Gastrocnemius medialis (tissue), 4 donors: Measurements from ENCODE around the gene SIK2. TPM values are rescaled to one million over a fixed set of nuclear protein-coding genes. Genes with fewer than 3 reads are reported as not detected.
"Not testable (repeated sequence)": the region's sequence is repeated elsewhere in the genome, so short reads cannot be mapped to it uniquely, and the experiment has no call there.

Experiments
- ATAC-seq, 2 donors: fragments of 150-250 bp; one replicate each; pipeline ENCODE4 v1.9.1; 2016
- DNase-seq, 2 donors: peaks; one replicate each; pipeline ENCODE4 v3.0.0-alpha.2; 2019
- H3K27ac ChIP-seq, 4 donors: fragments of 200-600 bp; sonication (generic); 1 replicate in 1 of 4; 2 replicates in 3 of 4; pipeline ENCODE4 v1.5.1; 2016 to 2018; ENCODE audit warnings: mild to moderate bottlenecking in 2 of 4, moderate library complexity in 1 of 4
- H3K27me3 ChIP-seq, 3 donors: fragments of 200-600 bp; sonication (generic) in 2 of 3; 1 replicate in 1 of 3; 2 replicates in 2 of 3; pipeline versions ENCODE4 v1.5.1 to v1.6.0; 2016 to 2019; ENCODE audit warnings: mild to moderate bottlenecking in 1 of 3, moderate library complexity in 1 of 3
- H3K36me3 ChIP-seq, 2 donors: fragments of 200-600 bp; sonication (generic) in 1 of 2; one replicate each; pipeline ENCODE4 v1.5.1; 2017 to 2018
- H3K4me1 ChIP-seq, 2 donors: fragments of 200-600 bp; sonication (generic) in 1 of 2; one replicate each; pipeline ENCODE4 v1.5.1; 2016 to 2017; ENCODE audit warnings: mild to moderate bottlenecking in 2 of 2
- H3K4me3 ChIP-seq, 4 donors: fragments of 200-600 bp; sonication (generic) in 3 of 4; 1 replicate in 1 of 4; 2 replicates in 3 of 4; pipeline ENCODE4 v1.5.1; 2016 to 2019; ENCODE audit warnings: mild to moderate bottlenecking in 2 of 4
- H3K9me3 ChIP-seq, 3 donors: fragments of 200-600 bp; sonication (generic) in 2 of 3; 1 replicate in 1 of 3; 2 replicates in 2 of 3; pipeline ENCODE4 v1.5.1; 2016 to 2019
- POLR2A ChIP-seq, 2 donors: fragments of 450-650 bp; IDR thresholded peaks; one replicate each; pipeline ENCODE4 v1.6.1; 2017; ENCODE audit warnings: antibody characterized with exemption in 2 of 2, mild to moderate bottlenecking in 2 of 2, moderate library complexity in 2 of 2
- in situ Hi-C, 4 donors: fragments of 200-750 bp; cut with MboI; loops; one replicate each; pipeline versions ENCODE4 v1.15.0 to v1.8.0; 2017; ENCODE audit warnings: low sequenced_read_pairs in 4 of 4
- intact Hi-C: fragments of 100-400 bp; cut with DNase I; formaldehyde crosslinking; loops from one replicate; pipeline ENCODE4 v1.15.1; 2023; ENCODE audit warnings: low total_unique reads
- total RNA-seq, 4 donors: library from RNA; depleted of rRNA; stranded (reverse); fragments of >200 nt; gene quantifications; one replicate each; pipeline versions ENCODE4 v1.1.0 to v1.2.3, GENCODE V29; 2016
- TF ChIP-seq, protein P1 (sequence below), 5 experiments: fragments of 450-650 bp in 3 of 5; fragments of 200-600 bp in 2 of 5; sonication (generic) in 2 of 5; IDR thresholded peaks in 4 of 5; conservative IDR thresholded peaks in 1 of 5; 1 replicate in 4 of 5; 2 replicates in 1 of 5; pipeline ENCODE4 v1.5.1; 2016 to 2019; ENCODE audit warnings: antibody characterized with exemption in 5 of 5, mild to moderate bottlenecking in 3 of 5, moderate library complexity in 3 of 5

The SIK2 gene
- total RNA-seq, 4 donors from 2014 or later = 16.5 to 98.7 (median 43.8) TPM

DNA sequence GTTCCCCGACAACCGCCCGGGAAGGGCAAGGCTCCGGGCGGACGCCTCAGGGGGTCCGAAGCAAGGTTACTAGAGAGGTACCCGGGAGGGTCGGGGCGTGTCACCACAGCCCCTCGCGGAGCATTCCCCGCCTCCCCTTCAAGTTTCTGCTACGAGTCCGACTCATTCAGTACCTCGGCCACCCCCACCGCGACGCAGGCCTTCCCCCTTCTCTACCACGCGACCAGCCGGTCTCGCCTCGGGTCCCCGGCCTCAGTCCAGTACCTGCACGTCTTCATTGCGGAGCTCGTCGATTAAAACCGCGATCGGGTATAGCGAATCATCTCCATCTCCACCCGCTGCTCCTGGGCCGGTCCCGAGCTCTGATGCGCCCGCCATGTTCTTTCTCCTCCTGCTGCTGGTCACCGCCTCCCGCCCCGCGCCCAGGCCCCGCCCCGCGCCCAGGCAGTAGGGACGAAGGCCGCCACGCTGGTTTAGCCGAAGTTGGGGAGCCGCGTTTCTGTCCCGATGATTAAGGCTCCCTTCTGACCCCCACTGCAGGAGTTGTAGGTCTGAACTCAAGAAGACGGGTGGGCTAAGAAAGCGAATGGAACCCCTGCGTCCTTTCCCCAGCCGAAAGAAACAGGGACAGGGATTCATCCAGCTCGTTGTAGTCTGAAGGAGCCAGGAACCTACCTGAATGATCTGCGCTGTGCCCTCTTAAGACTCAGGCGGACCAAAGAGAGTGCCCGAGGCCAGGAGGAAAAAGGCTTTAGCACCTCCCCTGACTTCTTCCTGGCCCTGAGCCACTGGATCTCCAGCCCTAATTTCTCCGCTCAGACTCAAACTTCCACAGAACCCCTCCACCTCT is 164.0 kb downstream of the SIK2 start, which contains the start of gene PPP2R1B:
TSS of gene PPP2R1B (minus strand) at position 406 of the 850 bp plus-strand sequence. CDS start at position 378, 28 bp downstream.
- H3K4me3 ChIP-seq = peak within 1 kb of the TSS; percentile 84 to 97 (median 94)
- H3K27ac ChIP-seq = peak within 1 kb of the TSS; percentile 89 to 94 (median 92)
- ATAC-seq (peak; percentile 94 to 95), DNase-seq (peak; percentile 55 to 67)
- H3K9me3 ChIP-seq = no peaks in the 10 kb centered on the region
- peaks cover 0 to 10% of the 10 kb centered on the region in 2 donors for H3K36me3 ChIP-seq
- intact Hi-C loops (loop anchor here (1.0 kb wide), 2 partner anchors 30 to 163 kb away; no protein-coding TSS in a partner anchor), in situ Hi-C loops (no loop called here)
- H3K27me3 ChIP-seq = no peaks in the 10 kb centered on the region
- TF ChIP-seq, protein P1, sequence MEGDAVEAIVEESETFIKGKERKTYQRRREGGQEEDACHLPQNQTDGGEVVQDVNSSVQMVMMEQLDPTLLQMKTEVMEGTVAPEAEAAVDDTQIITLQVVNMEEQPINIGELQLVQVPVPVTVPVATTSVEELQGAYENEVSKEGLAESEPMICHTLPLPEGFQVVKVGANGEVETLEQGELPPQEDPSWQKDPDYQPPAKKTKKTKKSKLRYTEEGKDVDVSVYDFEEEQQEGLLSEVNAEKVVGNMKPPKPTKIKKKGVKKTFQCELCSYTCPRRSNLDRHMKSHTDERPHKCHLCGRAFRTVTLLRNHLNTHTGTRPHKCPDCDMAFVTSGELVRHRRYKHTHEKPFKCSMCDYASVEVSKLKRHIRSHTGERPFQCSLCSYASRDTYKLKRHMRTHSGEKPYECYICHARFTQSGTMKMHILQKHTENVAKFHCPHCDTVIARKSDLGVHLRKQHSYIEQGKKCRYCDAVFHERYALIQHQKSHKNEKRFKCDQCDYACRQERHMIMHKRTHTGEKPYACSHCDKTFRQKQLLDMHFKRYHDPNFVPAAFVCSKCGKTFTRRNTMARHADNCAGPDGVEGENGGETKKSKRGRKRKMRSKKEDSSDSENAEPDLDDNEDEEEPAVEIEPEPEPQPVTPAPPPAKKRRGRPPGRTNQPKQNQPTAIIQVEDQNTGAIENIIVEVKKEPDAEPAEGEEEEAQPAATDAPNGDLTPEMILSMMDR (IDR thresholded peaks at IDR 0.05 in 4 of 5, conservative IDR thresholded peaks at IDR 0.05 in 1 of 5) = no peak
- peak; percentile 45 to 65 for TF ChIP-seq POLR2A (IDR thresholded peaks at IDR 0.05)
- H3K4me1 ChIP-seq = peaks cover 14 to 15% of the 10 kb centered on the region in 2 donors

DNA sequence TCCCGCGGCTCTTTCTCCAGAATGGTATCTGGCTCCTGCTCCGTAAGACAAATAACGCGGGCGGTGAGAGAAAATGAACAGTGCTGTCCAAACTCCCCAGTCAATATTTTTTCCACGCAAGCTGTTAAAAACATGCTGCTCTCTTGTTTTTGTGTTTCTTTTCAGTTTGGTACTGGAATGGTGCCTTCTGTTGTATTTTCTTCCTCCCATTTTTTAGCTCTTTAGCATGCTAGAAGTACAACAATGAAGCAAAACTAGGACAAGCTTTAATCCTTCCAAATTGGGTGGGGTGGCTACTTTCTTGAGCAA is 164.5 kb downstream of the SIK2 start:
- ATAC-seq = peak in 1 of 2 donors; percentile 65
- no peak for DNase-seq

DNA sequence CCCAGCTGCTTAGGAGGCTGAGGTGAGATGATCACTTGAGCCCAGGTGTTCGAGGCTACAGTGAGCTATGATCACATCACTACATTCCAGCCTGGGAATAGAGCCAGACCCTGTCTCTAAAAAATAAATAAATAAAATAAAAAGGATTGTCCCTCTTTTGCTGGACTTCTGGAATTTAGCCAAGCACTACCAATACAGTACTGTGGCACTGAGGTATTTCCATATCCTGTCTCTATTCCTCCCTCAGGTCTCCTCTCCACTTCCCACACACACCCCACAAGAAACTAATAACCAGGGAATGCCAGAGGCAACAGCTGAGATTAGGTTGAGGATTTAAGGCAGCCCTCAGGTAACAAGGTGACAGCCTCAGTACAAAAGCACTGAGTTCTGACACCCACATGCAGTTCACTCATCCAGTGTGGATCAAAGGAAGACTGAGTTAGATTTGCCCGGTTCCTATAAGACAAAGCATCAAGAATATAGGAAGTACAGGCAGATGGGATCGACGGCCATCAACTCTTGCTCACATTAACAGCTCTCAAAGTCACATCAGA is 168.4 kb downstream of the SIK2 start:
- ATAC-seq = no peak
- H3K9me3 ChIP-seq = no peaks in the 10 kb centered on the region
- no peaks in the 10 kb centered on the region for H3K36me3 ChIP-seq
- H3K4me3 ChIP-seq = no peak overlapping the region
- intact Hi-C loops = no loop called here
- H3K4me1 ChIP-seq = peaks cover 4 to 12% of the 10 kb centered on the region in 2 donors
- H3K27ac ChIP-seq = no peak overlapping the region
- H3K27me3 ChIP-seq = no peaks in the 10 kb centered on the region
- no peak for TF ChIP-seq POLR2A (IDR thresholded peaks at IDR 0.05)
- TF ChIP-seq, protein P1 (IDR thresholded peaks at IDR 0.05 in 4 of 5, conservative IDR thresholded peaks at IDR 0.05 in 1 of 5) = no peak
- no peak for DNase-seq
- in situ Hi-C loops = loop anchor here in 1 of 4 donors (10.0 kb wide), 1 partner anchor 206 kb away; no protein-coding TSS in a partner anchor

More for the DNA sequence above, 164.5 kb downstream of the SIK2 start:
- in situ Hi-C loops = no loop called here
- no peaks in the 10 kb centered on the region for H3K27me3 ChIP-seq
- H3K27ac ChIP-seq = peak overlapping the region; percentile 89 to 94 (median 92)
- H3K4me1 ChIP-seq = peaks cover 11 to 14% of the 10 kb centered on the region in 2 donors
- intact Hi-C loops = loop anchor here (1.0 kb wide), 2 partner anchors 30 to 163 kb away; no protein-coding TSS in a partner anchor
- peak overlapping the region; percentile 84 to 97 (median 94) for H3K4me3 ChIP-seq
- H3K9me3 ChIP-seq = no peaks in the 10 kb centered on the region
- TF ChIP-seq, protein P1 (IDR thresholded peaks at IDR 0.05 in 4 of 5, conservative IDR thresholded peaks at IDR 0.05 in 1 of 5) = no peak
- TF ChIP-seq POLR2A (IDR thresholded peaks at IDR 0.05) = no peak
- peaks cover 0 to 5% of the 10 kb centered on the region in 2 donors for H3K36me3 ChIP-seq

DNA sequence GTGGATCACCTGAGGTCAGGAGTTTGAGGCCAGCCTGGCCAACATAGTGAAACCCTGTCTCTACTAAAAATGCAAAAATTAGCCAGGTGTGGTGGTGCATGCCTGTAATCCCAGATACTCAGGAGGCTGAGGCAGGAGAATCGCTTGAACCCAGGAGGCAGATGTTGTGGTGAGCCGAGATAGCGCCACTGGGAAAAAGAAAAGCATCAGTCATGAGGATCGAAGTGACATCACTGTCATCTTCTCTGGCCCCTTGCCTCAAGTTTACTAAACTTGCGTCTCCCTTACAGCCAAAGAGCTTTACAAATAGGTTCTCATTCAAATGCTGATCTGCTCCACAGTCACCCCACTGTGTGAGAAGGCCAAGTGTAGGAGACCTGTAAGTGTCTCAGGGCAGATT is 169.0 kb downstream of the SIK2 start:
- H3K27ac ChIP-seq, ATAC-seq, DNase-seq, H3K27me3 ChIP-seq, H3K36me3 ChIP-seq, H3K4me3 ChIP-seq, intact Hi-C loops, H3K9me3 ChIP-seq: not testable (repeated sequence)
- H3K4me1 ChIP-seq = peaks cover 4 to 12% of the 10 kb centered on the region in 2 donors
- in situ Hi-C loops = loop anchor here in 1 of 4 donors (10.0 kb wide), 1 partner anchor 206 kb away; no protein-coding TSS in a partner anchor

DNA sequence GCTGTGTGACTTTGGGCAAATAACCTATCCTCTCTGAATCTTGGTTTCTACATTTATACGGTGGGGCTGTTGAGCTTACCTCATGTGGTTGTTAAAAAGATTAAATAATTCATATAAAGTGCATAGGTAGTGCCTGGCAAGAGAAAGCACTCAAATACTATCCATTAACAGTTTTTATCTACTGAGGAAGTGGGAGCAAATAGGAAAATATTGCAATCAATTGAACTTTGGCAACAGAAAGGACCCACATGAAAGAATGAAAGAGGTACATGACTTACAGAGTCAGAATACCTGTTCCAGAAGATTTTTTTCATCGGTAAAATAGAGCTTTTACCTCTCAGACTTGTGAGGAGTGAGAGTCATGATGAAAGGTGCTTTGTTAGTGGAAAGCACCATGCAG is 170.3 kb downstream of the SIK2 start:
- H3K4me1 ChIP-seq = peaks cover 0 to 7% of the 10 kb centered on the region in 2 donors
- no peak overlapping the region for H3K4me3 ChIP-seq
- ATAC-seq (no peak), DNase-seq (no peak)
- in situ Hi-C loops (loop anchor here in 1 of 4 donors (10.0 kb wide), 1 partner anchor 208 kb away; no protein-coding TSS in a partner anchor), intact Hi-C loops (no loop called here)
- H3K36me3 ChIP-seq = no peaks in the 10 kb centered on the region
- no peaks in the 10 kb centered on the region for H3K9me3 ChIP-seq
- no peaks in the 10 kb centered on the region for H3K27me3 ChIP-seq
- no peak for TF ChIP-seq POLR2A (IDR thresholded peaks at IDR 0.05)
- TF ChIP-seq, protein P1 (IDR thresholded peaks at IDR 0.05 in 4 of 5, conservative IDR thresholded peaks at IDR 0.05 in 1 of 5) = no peak
- no peak overlapping the region for H3K27ac ChIP-seq
